Naive thymus-derived CD4-positive, alpha-beta T cell (primary cell): ENCODE measurements around the gene ZNF184. TPM values are rescaled to one million over a fixed set of nuclear protein-coding genes. Genes with fewer than 3 reads are reported as not detected.

Experiments used
- ATAC-seq: fragments of 150-1000 bp; cut with Tn5 transposase; 2 replicates; pipeline ENCODE4 v1.10.0; 2021; ENCODE audit warnings: mild to moderate bottlenecking, moderate library complexity
- CTCF ChIA-PET: fragments of 350-600 bp; sonication (Branson Sonifier 250); formaldehyde crosslinking; loops from one replicate; lab custom pipeline; 2021; ENCODE audit warnings: antibody characterized with exemption; lab: Charles Lee
- POLR2A ChIA-PET: fragments of 350-600 bp; sonication (Branson Sonifier 250); formaldehyde crosslinking; loops from one replicate; lab custom pipeline; 2021; ENCODE audit warnings: antibody characterized with exemption, inconsistent platforms; lab: Charles Lee
- DNase-seq, 9 donors: peaks; one replicate each; pipeline versions ENCODE4 v3.0.0 to v3.0.0-alpha.2; 2020 to 2022; ENCODE audit warnings: mixed read lengths in 1 of 9
- H3K27ac ChIP-seq: one replicate; pipeline ENCODE4 v1.7.0; 2013; ENCODE audit warnings: mild to moderate bottlenecking, low read depth, low read length, moderate library complexity
- H3K27me3 ChIP-seq, 2 donors: one replicate each; pipeline ENCODE4 v1.7.0; 2013; ENCODE audit warnings: low read length in 2 of 2, mild to moderate bottlenecking in 2 of 2, moderate library complexity in 2 of 2; ENCODE audit not compliant: control insufficient read depth in 2 of 2, insufficient read depth in 2 of 2
- H3K36me3 ChIP-seq, 3 experiments: 1 replicate in 2 of 3; 2 replicates in 1 of 3; pipeline ENCODE4 v1.7.0; 2013; ENCODE audit warnings: low read length in 3 of 3, mild to moderate bottlenecking in 3 of 3, moderate library complexity in 1 of 3; ENCODE audit not compliant: insufficient read depth in 3 of 3, control insufficient read depth in 2 of 3
- H3K4me1 ChIP-seq, 2 donors: one replicate each; pipeline ENCODE4 v1.7.0; 2013; ENCODE audit warnings: low read length in 2 of 2, mild to moderate bottlenecking in 2 of 2, moderate library complexity in 1 of 2; ENCODE audit not compliant: control insufficient read depth in 2 of 2, insufficient read depth in 2 of 2
- H3K4me3 ChIP-seq: 2 replicates; pipeline ENCODE4 v1.7.0; 2013; ENCODE audit warnings: mild to moderate bottlenecking, low read length
- H3K9me3 ChIP-seq, 3 experiments: 1 replicate in 2 of 3; 2 replicates in 1 of 3; pipeline ENCODE4 v1.7.0; 2013; ENCODE audit warnings: low read length in 3 of 3; ENCODE audit not compliant: control insufficient read depth in 2 of 3
- H3K27ac Mint-ChIP-seq, 9 donors: one replicate each; pipeline ENCODE4 v1.8.0; 2020 to 2022; ENCODE audit warnings: mixed read lengths in 9 of 9, mild to moderate bottlenecking in 8 of 9, moderate library complexity in 5 of 9, inconsistent platforms in 2 of 9
- H3K27me3 Mint-ChIP-seq, 5 donors: one replicate each; pipeline ENCODE4 v1.8.0; 2021 to 2022; ENCODE audit warnings: mixed read lengths in 5 of 5, mild to moderate bottlenecking in 1 of 5
- H3K36me3 Mint-ChIP-seq, 5 donors: one replicate each; pipeline ENCODE4 v1.8.0; 2020 to 2022; ENCODE audit warnings: mixed read lengths in 5 of 5, mild to moderate bottlenecking in 3 of 5, inconsistent platforms in 1 of 5
- H3K4me1 Mint-ChIP-seq, 7 donors: one replicate each; pipeline ENCODE4 v1.8.0; 2020 to 2022; ENCODE audit warnings: mixed read lengths in 7 of 7, mild to moderate bottlenecking in 3 of 7, inconsistent platforms in 1 of 7
- H3K4me3 Mint-ChIP-seq, 10 donors: one replicate each; pipeline ENCODE4 v1.8.0; 2020 to 2022; ENCODE audit warnings: mild to moderate bottlenecking in 10 of 10, mixed read lengths in 10 of 10, moderate library complexity in 6 of 10, inconsistent platforms in 2 of 10
- H3K9me3 Mint-ChIP-seq, 11 donors: one replicate each; pipeline ENCODE4 v1.8.0; 2020 to 2022; ENCODE audit warnings: mixed read lengths in 11 of 11, mild to moderate bottlenecking in 4 of 11, inconsistent platforms in 1 of 11, moderate library complexity in 1 of 11
- intact Hi-C, 2 donors: fragments of 100-400 bp; cut with micrococcal nuclease; formaldehyde crosslinking; loops; one replicate each; pipeline ENCODE4 v1.15.1; 2023
- polyA plus RNA-seq, 2 donors: library from polyadenylated mRNA; unstranded; fragments of 300-500 nt; fragmentation: Illumina TruSeq; gene quantifications; one replicate each; pipeline ENCODE4 v1.2.3, GENCODE V29; 2021
- total RNA-seq, 6 experiments: library from RNA in 5 of 6; stranded (reverse) in 5 of 6; gene quantifications; 1 replicate in 5 of 6; 2 replicates in 1 of 6; pipeline ENCODE4 v1.2.3 and lab custom pipeline; 2021 to 2026

ZNF184 gene
- total and polyA plus RNA-seq, 7 experiments from 2014 or later, result 7.0 to 13.7 (median 12.3) TPM

DNA sequence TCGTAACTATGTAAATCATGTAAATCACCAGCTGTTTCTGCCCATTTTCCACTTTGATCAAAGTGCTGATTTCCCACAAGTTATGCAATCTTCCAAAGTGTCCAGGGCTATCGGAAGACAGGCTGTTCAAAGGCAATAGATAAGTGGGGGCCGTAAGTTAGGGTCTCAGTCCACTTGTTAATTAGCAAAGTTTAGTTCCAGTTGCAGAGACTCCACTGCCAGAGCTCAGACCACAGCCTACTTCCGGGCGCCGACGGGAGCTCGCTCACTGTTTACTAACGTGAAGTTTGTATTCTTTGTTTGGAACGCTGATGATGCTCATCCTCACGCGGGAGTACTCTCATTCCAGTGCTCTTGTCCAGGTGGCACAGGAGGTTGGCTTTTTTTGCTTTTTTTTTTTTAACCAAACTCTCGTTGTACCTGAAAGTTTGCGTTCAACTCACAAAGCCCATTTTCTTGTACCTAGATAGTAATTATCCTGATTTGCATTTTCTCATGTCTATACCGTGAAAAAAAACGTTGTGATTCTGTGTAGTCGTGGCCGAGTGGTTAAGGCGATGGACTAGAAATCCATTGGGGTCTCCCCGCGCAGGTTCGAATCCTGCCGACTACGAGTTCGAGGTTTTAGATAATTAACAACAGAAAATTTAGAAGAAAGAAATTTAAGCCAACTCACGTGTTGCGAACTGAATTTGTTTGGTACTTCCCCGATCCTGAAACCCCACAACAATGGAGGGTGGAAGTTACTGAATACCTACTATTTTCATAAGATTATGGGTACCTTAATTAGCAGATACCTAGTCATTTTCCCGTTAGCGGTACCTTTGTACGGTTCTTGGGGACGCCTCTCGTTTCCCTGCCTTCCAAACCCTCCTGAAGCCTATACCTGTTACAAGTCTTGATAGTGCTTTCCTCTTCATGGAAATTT lies 29.9 kb upstream of the ZNF184 start:
- peaks cover 5 to 68% (median 16%) of the 10 kb centered on the region in 5 donors for H3K27me3 Mint-ChIP-seq
- peak; percentile 68 for ATAC-seq
- Histone ChIP-seq H3K9me3 (no peaks in the 10 kb centered on the region), H3K27me3 (no peaks in the 10 kb centered on the region), H3K36me3 (no peaks in the 10 kb centered on the region), H3K4me3 (peak overlapping the region; percentile 61), H3K4me1 (peaks cover 6% of the 10 kb centered on the region in 2 donors), H3K27ac (peak overlapping the region; percentile 57)
- ChIA-PET CTCF (interaction anchor here (1.0 to 1.2 kb wide), 2 partner anchors 15 to 22 kb away, joined by 3 to 5 read pairs; no protein-coding TSS in a partner anchor), POLR2A (interaction anchor here (0.7 to 4.2 kb wide), 8 partner anchors 16 to 390 kb away, joined by 3 to 24 read pairs (median 6); partner anchors contain the start of gene ZNF184)
- H3K4me3 Mint-ChIP-seq, result peak overlapping the region; percentile 85 to 99 (median 91)
- H3K36me3 Mint-ChIP-seq, result peaks cover 0 to 8% (median 0%) of the 10 kb centered on the region in 5 donors
- peak; percentile 23 to 84 (median 72) for DNase-seq
- intact Hi-C loops, result loop anchor here (1.0 to 5.0 kb wide), 15 partner anchors 8 to 1479 kb away; partner anchors contain the start of genes ZNF184 (in 1 of the 2) and ZNF391 (in 1 of the 2)
- H3K27ac Mint-ChIP-seq, result peak overlapping the region; percentile 82 to 97 (median 91)
- H3K4me1 Mint-ChIP-seq, result peaks cover 15 to 41% (median 36%) of the 10 kb centered on the region in 7 donors
- peaks cover 0 to 16% (median 0%) of the 10 kb centered on the region in 11 donors for H3K9me3 Mint-ChIP-seq

DNA sequence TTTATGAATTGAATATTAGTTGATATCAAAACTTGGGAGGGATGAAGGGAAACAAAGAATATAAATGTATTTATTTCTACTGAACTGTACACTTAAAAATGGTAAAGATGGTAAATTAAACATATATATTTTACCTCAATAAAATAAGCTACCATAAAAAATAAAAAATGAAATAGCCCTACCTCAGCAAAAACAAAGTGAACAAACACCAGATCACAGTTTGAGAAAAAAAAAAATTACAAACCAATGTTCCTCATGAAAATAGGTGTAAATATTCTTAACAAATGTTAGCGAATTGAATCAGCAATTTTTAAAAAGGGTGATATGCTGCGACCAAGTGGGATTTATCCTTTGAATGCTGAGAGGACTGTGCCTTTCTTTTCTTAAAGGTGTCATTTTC lies 28.3 kb upstream of the ZNF184 start:
- peaks cover 0 to 5% of the 10 kb centered on the region in 2 donors for H3K27me3 ChIP-seq

DNA sequence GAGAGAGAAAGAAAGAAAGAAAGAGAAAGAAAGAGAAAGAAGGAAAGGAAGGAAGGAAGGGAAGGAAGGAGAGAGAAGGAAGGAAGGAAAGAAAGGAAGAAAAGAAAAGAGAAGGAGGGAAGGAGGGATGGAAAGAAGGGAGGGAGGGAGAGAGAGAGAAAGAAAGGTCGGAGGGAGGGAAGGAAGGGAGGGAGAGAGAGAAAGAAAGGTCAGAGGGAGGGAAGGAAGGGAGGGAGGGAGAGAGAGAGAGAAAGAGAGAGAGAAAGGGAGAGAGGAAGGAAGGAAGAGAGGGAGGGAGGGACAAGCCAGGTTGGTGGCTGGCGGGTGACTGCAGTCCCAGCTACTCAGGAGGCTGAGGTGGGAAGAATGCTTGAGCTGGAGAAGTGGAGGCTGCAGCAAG lies 27.3 kb upstream of the ZNF184 start:
- H3K27ac ChIP-seq, result no peak overlapping the region
- intact Hi-C loops, result loop anchor here in 1 of 2 donors (5.0 kb wide), 2 partner anchors 323 to 338 kb away; no protein-coding TSS in a partner anchor
- Mint-ChIP-seq H3K36me3 (peaks cover 0 to 12% (median 0%) of the 10 kb centered on the region in 5 donors), H3K4me1 (peaks cover 25 to 50% (median 42%) of the 10 kb centered on the region in 7 donors), H3K9me3 (peaks cover 0 to 28% (median 5%) of the 10 kb centered on the region in 11 donors), H3K27me3 (peaks cover 22 to 69% (median 33%) of the 10 kb centered on the region in 5 donors), H3K4me3 (peak overlapping the region in 2 of 10 donors; percentile 21 to 50), H3K27ac (no peak overlapping the region)
- no peak for ATAC-seq
- peaks cover 6 to 14% of the 10 kb centered on the region in 2 donors for H3K27me3 ChIP-seq
- DNase-seq, result no peak
- POLR2A ChIA-PET, result interaction anchor here (1.6 kb wide), 1 partner anchor 21 kb away, joined by 5 read pairs; no protein-coding TSS in a partner anchor
- CTCF ChIA-PET, result interaction anchor here (0.9 kb wide), 1 partner anchor 19 kb away, joined by 3 read pairs; no protein-coding TSS in a partner anchor
- H3K4me3 ChIP-seq, result no peak overlapping the region
- no peaks in the 10 kb centered on the region for H3K36me3 ChIP-seq
- H3K4me1 ChIP-seq, result peaks cover 6 to 12% of the 10 kb centered on the region in 2 donors
- H3K9me3 ChIP-seq, result no peaks in the 10 kb centered on the region

More for the DNA sequence above, 28.3 kb upstream of the ZNF184 start:
- H3K4me1 ChIP-seq, result peaks cover 6% of the 10 kb centered on the region in 2 donors
- no peaks in the 10 kb centered on the region for H3K36me3 ChIP-seq
- DNase-seq, result no peak
- POLR2A ChIA-PET, result interaction anchor here (0.5 to 1.3 kb wide), 3 partner anchors 11 to 368 kb away, joined by 3 to 6 read pairs (median 5); a partner anchor contains a TSS
- no peak for ATAC-seq
- Mint-ChIP-seq H3K4me3 (peak overlapping the region in 1 of 10 donors; percentile 45), H3K27me3 (peaks cover 14 to 64% (median 23%) of the 10 kb centered on the region in 5 donors), H3K27ac (no peak overlapping the region), H3K9me3 (peaks cover 0 to 18% (median 2%) of the 10 kb centered on the region in 11 donors), H3K4me1 (peaks cover 18 to 45% (median 38%) of the 10 kb centered on the region in 7 donors), H3K36me3 (peaks cover 0 to 12% (median 0%) of the 10 kb centered on the region in 5 donors)
- no peak overlapping the region for H3K27ac ChIP-seq
- no peak overlapping the region for H3K4me3 ChIP-seq
- no peaks in the 10 kb centered on the region for H3K9me3 ChIP-seq
- CTCF ChIA-PET, result interaction anchor here (0.7 kb wide), 1 partner anchor 301 kb away, joined by 3 read pairs; no protein-coding TSS in a partner anchor
- intact Hi-C loops, result loop anchor here in 1 of 2 donors (5.0 kb wide), 2 partner anchors 324 to 339 kb away; no protein-coding TSS in a partner anchor

DNA sequence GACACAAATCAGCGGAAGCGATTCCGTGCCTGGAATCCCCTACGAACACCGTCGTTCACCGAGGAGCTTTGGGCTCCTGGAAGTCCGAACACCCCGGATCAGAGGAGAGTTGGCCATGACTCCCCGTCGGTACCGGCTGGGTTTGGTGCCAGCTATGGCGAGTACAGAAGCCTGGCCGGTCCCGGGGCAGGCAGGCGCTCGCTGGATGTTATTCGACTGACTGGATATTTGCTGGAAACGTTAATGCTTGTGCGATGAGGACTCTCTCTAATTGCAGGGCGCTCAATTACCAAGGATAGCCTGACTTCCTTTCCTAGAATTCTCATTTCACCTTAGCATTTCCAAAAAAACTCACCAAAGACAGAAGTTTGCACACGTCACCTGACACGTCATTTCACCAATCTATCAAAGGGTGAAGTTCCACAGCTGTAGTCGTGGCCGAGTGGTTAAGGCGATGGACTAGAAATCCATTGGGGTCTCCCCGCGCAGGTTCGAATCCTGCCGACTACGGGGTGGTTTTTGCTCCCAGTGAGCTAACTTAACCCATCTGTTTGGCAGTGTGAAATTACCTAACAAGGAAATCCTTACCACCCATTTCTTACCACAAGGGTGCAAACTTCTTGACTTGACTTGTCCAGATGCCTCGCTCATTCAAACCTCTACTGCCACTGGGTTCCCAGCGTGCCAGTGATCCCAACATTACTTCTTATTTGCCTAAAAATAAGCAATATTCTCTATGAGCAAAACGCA lies 22.7 kb upstream of the ZNF184 start:
- Mint-ChIP-seq H3K4me3 (peak overlapping the region; percentile 39 to 80 (median 61)), H3K9me3 (peaks cover 0 to 19% (median 7%) of the 10 kb centered on the region in 11 donors), H3K4me1 (peaks cover 11 to 20% (median 19%) of the 10 kb centered on the region in 7 donors), H3K27me3 (peaks cover 47 to 66% (median 63%) of the 10 kb centered on the region in 5 donors), H3K27ac (peak overlapping the region in 2 of 9 donors; percentile 13 to 59), H3K36me3 (peaks cover 0 to 4% (median 0%) of the 10 kb centered on the region in 5 donors)
- intact Hi-C loops, result loop anchor here in 1 of 2 donors (2.0 kb wide), 1 partner anchor 17 kb away; no protein-coding TSS in a partner anchor
- Histone ChIP-seq H3K4me3 (peak overlapping the region; percentile 14), H3K4me1 (peaks cover 0 to 8% of the 10 kb centered on the region in 2 donors), H3K36me3 (no peaks in the 10 kb centered on the region), H3K9me3 (no peaks in the 10 kb centered on the region), H3K27me3 (peaks cover 10 to 30% of the 10 kb centered on the region in 2 donors), H3K27ac (no peak overlapping the region)
- ChIA-PET POLR2A (no interaction called here), CTCF (no interaction called here)
- ATAC-seq (no peak), DNase-seq (peak in 2 of 9 donors; percentile 8 to 73)

DNA sequence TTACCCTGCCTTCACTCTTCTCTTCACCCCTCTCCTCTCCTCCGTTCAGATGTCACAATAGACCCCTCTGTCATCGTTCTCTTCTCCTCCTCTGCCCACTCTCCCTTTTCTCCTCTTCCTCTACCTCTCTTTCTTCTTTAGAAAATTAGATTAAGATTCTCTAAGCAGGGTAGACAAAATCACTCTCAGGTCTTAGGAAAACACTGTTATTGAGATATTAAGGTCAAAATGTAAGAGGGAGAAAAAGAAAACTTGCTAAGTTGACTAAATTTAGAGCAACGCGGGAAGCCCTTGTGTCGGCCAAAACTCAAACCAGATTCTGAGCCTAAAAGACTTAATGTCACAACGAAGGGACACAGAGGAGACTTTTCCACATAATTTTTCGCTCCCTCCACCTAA lies 22.1 kb upstream of the ZNF184 start:
- H3K36me3 ChIP-seq, result no peaks in the 10 kb centered on the region
- intact Hi-C loops, result loop anchor here (1.0 to 2.0 kb wide), 2 partner anchors 7 to 16 kb away; no protein-coding TSS in a partner anchor
- Mint-ChIP-seq H3K9me3 (peaks cover 0 to 19% (median 7%) of the 10 kb centered on the region in 11 donors), H3K4me1 (peaks cover 11 to 19% (median 19%) of the 10 kb centered on the region in 7 donors), H3K27ac (peak overlapping the region in 1 of 9 donors; percentile 59), H3K27me3 (peaks cover 45 to 62% (median 60%) of the 10 kb centered on the region in 5 donors), H3K36me3 (peaks cover 0 to 4% (median 2%) of the 10 kb centered on the region in 5 donors), H3K4me3 (peak overlapping the region; percentile 39 to 80 (median 61))
- H3K27me3 ChIP-seq, result peaks cover 10 to 30% of the 10 kb centered on the region in 2 donors
- H3K4me3 ChIP-seq, result peak overlapping the region; percentile 14
- ChIA-PET POLR2A (no interaction called here), CTCF (no interaction called here)
- no peak for ATAC-seq
- H3K4me1 ChIP-seq, result peaks cover 0 to 8% of the 10 kb centered on the region in 2 donors
- no peak for DNase-seq
- H3K27ac ChIP-seq, result no peak overlapping the region
- H3K9me3 ChIP-seq, result no peaks in the 10 kb centered on the region
